SK-N-MC (cell line): Measurements from ENCODE around the gene NCKAP5.

Experiments used
- EZH2 ChIP-seq: fragments of 200-600 bp; sonication (generic); IDR thresholded peaks from one replicate; pipeline ENCODE4 v1.6.1; 2017; ENCODE audit warnings: antibody characterized with exemption
- FOXP2 ChIP-seq: optimal IDR thresholded peaks from 2 replicates; pipeline ENCODE3; 2011; ENCODE audit warnings: mild to moderate bottlenecking, moderate library complexity; ENCODE audit not compliant: insufficient read depth; ENCODE audit errors: extremely low read length, control extremely low read depth
- POLR2AphosphoS5 ChIP-seq: IDR thresholded peaks from 2 replicates; pipeline ENCODE4 v1.6.1; 2012; ENCODE audit warnings: mild to moderate bottlenecking, low read depth, low read length, borderline replicate concordance

DNA sequence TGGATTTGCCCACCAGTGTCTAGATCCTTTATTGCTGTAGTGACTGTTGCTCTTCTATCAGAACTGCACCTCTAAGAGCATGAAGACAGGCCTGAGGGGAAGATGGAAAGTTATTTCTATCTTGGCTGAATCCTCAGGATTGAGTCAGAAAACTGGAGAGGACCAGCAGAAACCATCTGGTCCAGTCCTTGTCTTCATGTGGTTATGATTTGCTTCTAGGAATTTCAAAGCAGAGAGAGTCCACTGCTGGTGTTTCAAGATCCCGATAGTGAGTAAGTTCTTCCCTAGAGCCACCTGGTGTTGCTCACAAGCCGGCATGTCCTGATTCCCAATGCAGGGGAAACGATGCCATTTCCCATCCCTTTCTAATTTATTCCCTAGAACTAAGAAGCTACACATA is 84.2 kb downstream of the NCKAP5 start:
- TF ChIP-seq EZH2 (no peak), POLR2AphosphoS5 (no peak), FOXP2 (no peak)
